SK-N-SH treated with all-trans-retinoic acid at 6 μM for 48 hours (cell line): ENCODE measurements around the gene SETDB2.

Source experiments
- BACH2 ChIP-seq: fragments of 250-450 bp; sonication (Bioruptor Pico); IDR thresholded peaks from 2 replicates; pipeline ENCODE4 v1.9.0; 2021; ENCODE audit warnings: mild to moderate bottlenecking, borderline replicate concordance
- CREB5 ChIP-seq: fragments of 250-450 bp; sonication (Bioruptor Pico); IDR thresholded peaks from 2 replicates; pipeline ENCODE4 v1.5.1; 2020; ENCODE audit warnings: low read depth, mild to moderate bottlenecking, moderate library complexity
- ISL1 ChIP-seq: fragments of 250-450 bp; sonication (Bioruptor Pico); IDR thresholded peaks from 2 replicates; pipeline ENCODE4 v2.1.2; 2022; ENCODE audit warnings: mild to moderate bottlenecking, moderate library complexity
- OSR1 ChIP-seq: fragments of 250-450 bp; sonication (Bioruptor Pico); IDR thresholded peaks from 2 replicates; pipeline ENCODE4 v1.8.0; 2022; ENCODE audit warnings: moderate library complexity, mild to moderate bottlenecking, inconsistent platforms
- PATZ1 ChIP-seq: fragments of 250-450 bp; sonication (Bioruptor Pico); IDR thresholded peaks from 2 replicates; pipeline ENCODE4 v1.8.0; 2020; ENCODE audit warnings: mild to moderate bottlenecking, moderate library complexity, borderline replicate concordance
- ZNF565 ChIP-seq: fragments of 450-650 bp; formaldehyde crosslinking; conservative IDR thresholded peaks from 2 replicates; pipeline ENCODE4 v1.5.0; 2020; ENCODE audit warnings: low read depth, mild to moderate bottlenecking, moderate library complexity
- ZNF70 ChIP-seq: fragments of 450-650 bp; formaldehyde crosslinking; IDR thresholded peaks from 2 replicates; pipeline ENCODE4 v1.5.0; 2020; ENCODE audit warnings: mild to moderate bottlenecking, moderate library complexity
- ZNF8 ChIP-seq: fragments of 450-650 bp; formaldehyde crosslinking; IDR thresholded peaks from 2 replicates; pipeline ENCODE4 v1.5.0; 2020; ENCODE audit warnings: mild to moderate bottlenecking, moderate library complexity

DNA sequence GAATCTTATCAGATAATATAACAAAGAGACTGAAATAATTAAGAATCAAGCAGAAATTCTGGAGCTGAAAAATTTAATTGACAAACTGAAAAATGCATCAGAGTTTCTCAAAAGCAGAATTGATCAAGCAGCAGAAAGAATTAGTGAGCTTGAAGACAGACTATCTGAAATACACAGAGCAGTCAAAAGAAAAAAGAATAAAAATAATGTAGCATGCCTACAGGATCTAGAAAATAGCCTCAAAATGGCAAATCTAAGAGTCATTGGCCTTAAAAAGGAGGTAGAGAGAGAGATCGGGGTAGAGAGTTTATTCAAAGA is 39.4 kb upstream of the SETDB2 start:
- TF ChIP-seq PATZ1 (CRISPR knock-in tag) (no peak), ZNF70 (CRISPR knock-in tag) (no peak), OSR1 (CRISPR knock-in tag) (no peak), ISL1 (no peak), CREB5 (CRISPR knock-in tag) (no peak), ZNF8 (CRISPR knock-in tag) (no peak), BACH2 (CRISPR knock-in tag) (no peak), ZNF565 (CRISPR knock-in tag) (no peak)
